ENCODE measurements around the gene ANGPTL4. TPM values are rescaled to one million over a fixed set of nuclear protein-coding genes. Genes with fewer than 3 reads are reported as not detected.

The ANGPTL4 gene
- total and polyA plus RNA-seq, 9 of the 15 experiments (the other 6 are each of a cell fraction or from before 2014, with no cell fraction given) = 0.05 to 0.77 (median 0.22) TPM; not detected in 4

- TF ChIP-seq CAMTA2 (CRISPR knock-in tag; conservative IDR thresholded peaks at IDR 0.05) (0 out of 2 replicates have a peak, but pooled peaks have one; percentile 74), RBM25 (IDR thresholded peaks at IDR 0.05; ENCODE audit: low read depth, low read length, severe bottlenecking) (peak; percentile 100), TGIF2 (CRISPR knock-in tag; IDR thresholded peaks at IDR 0.05) (no peak), ATF7 (IDR thresholded peaks at IDR 0.05) (peak; percentile 26; the same call in 1 of the 2 replicates), RCOR1 (IDR thresholded peaks at IDR 0.05; ENCODE audit: borderline replicate concordance in 1 of 2, low read depth in 2 of 2, low read length in 2 of 2) (no peak), PYGO2 (tag; IDR thresholded peaks at IDR 0.05) (no peak), KLF10 (CRISPR knock-in tag; IDR thresholded peaks at IDR 0.05) (no peak), PATZ1 (CRISPR knock-in tag; IDR thresholded peaks at IDR 0.05; ENCODE audit: borderline replicate concordance) (no peak), PBX2 (CRISPR knock-in tag; IDR thresholded peaks at IDR 0.05; ENCODE audit: low read depth) (peak; percentile 58), PBX2 (tag; conservative IDR thresholded peaks at IDR 0.05; ENCODE audit: low read depth) (no peak; the same call in 1 of the 2 replicates), CCAR2 (IDR thresholded peaks at IDR 0.05; ENCODE audit: low read depth, low read length) (no peak), FOXO4 (CRISPR knock-in tag; IDR thresholded peaks at IDR 0.05) (no peak), GATAD2B (IDR thresholded peaks at IDR 0.05; ENCODE audit: borderline replicate concordance) (peak; percentile 76), SRSF1 (IDR thresholded peaks at IDR 0.05; ENCODE audit: low read depth, low read length) (no peak), EGR1 (conservative IDR thresholded peaks at IDR 0.05) (no peak)
- TF ChIP-seq, protein P1, sequence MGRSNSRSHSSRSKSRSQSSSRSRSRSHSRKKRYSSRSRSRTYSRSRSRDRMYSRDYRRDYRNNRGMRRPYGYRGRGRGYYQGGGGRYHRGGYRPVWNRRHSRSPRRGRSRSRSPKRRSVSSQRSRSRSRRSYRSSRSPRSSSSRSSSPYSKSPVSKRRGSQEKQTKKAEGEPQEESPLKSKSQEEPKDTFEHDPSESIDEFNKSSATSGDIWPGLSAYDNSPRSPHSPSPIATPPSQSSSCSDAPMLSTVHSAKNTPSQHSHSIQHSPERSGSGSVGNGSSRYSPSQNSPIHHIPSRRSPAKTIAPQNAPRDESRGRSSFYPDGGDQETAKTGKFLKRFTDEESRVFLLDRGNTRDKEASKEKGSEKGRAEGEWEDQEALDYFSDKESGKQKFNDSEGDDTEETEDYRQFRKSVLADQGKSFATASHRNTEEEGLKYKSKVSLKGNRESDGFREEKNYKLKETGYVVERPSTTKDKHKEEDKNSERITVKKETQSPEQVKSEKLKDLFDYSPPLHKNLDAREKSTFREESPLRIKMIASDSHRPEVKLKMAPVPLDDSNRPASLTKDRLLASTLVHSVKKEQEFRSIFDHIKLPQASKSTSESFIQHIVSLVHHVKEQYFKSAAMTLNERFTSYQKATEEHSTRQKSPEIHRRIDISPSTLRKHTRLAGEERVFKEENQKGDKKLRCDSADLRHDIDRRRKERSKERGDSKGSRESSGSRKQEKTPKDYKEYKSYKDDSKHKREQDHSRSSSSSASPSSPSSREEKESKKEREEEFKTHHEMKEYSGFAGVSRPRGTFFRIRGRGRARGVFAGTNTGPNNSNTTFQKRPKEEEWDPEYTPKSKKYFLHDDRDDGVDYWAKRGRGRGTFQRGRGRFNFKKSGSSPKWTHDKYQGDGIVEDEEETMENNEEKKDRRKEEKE (IDR thresholded peaks at IDR 0.05; ENCODE audit: borderline replicate concordance in 1 of 2, control insufficient read depth in 1 of 2, low read depth in 2 of 2, low read length in 1 of 2) = no peak
Measured at GRCh38 chr19:8412783-8413628, 49.1 kb downstream of the ANGPTL4 start, which contains the start of gene MARCHF2 (continued).
